Measurements from ENCODE around the gene TEKT5.

The TEKT5 gene

GRCh38 chr16:10658943-10659342 is 35.8 kb downstream of the TEKT5 start:
- Histone ChIP-seq H3K27ac (no peak overlapping the region), H3K4me3 (ENCODE audit: low read depth in 1 of 2, low read length in 1 of 2) (no peak overlapping the region), H3K27me3 (no peaks in the 10 kb centered on the region), H3K9me3 (no peaks in the 10 kb centered on the region), H3K4me1 (ENCODE audit: control insufficient read depth in 1 of 2, insufficient read depth in 1 of 2, low read depth in 1 of 2, low read length in 1 of 2) (no peaks in the 10 kb centered on the region), H3K36me3 (no peaks in the 10 kb centered on the region)
- TF ChIP-seq, protein P1, sequence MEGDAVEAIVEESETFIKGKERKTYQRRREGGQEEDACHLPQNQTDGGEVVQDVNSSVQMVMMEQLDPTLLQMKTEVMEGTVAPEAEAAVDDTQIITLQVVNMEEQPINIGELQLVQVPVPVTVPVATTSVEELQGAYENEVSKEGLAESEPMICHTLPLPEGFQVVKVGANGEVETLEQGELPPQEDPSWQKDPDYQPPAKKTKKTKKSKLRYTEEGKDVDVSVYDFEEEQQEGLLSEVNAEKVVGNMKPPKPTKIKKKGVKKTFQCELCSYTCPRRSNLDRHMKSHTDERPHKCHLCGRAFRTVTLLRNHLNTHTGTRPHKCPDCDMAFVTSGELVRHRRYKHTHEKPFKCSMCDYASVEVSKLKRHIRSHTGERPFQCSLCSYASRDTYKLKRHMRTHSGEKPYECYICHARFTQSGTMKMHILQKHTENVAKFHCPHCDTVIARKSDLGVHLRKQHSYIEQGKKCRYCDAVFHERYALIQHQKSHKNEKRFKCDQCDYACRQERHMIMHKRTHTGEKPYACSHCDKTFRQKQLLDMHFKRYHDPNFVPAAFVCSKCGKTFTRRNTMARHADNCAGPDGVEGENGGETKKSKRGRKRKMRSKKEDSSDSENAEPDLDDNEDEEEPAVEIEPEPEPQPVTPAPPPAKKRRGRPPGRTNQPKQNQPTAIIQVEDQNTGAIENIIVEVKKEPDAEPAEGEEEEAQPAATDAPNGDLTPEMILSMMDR (IDR thresholded peaks at IDR 0.05) = no peak

DNA sequence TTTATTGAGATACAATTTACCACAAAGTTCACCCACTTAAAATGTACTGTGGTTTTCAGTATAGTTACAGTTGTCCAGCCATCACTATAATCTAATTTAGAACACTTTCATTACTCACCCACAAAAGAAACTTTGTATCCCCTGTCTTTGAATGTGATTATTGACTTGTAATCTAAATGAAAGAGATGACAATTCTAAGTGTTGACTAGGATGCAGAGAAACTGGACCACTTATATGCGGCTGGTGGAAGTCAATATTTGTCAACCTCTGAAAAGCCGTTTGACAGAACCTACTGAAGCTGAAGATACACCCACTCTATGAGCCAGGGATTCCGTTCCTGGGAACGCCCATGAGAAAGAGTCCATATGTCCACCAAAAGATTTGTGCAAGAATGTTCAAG is 36.8 kb downstream of the TEKT5 start:
- Histone ChIP-seq H3K4me1 (ENCODE audit: control insufficient read depth in 1 of 2, insufficient read depth in 1 of 2, low read depth in 1 of 2, low read length in 1 of 2) (no peaks in the 10 kb centered on the region), H3K27ac (no peak overlapping the region), H3K36me3 (no peaks in the 10 kb centered on the region), H3K9me3 (no peaks in the 10 kb centered on the region), H3K27me3 (no peaks in the 10 kb centered on the region), H3K4me3 (ENCODE audit: low read depth in 1 of 2, low read length in 1 of 2) (no peak overlapping the region)
- TF ChIP-seq, protein P1 (IDR thresholded peaks at IDR 0.05) = no peak

DNA sequence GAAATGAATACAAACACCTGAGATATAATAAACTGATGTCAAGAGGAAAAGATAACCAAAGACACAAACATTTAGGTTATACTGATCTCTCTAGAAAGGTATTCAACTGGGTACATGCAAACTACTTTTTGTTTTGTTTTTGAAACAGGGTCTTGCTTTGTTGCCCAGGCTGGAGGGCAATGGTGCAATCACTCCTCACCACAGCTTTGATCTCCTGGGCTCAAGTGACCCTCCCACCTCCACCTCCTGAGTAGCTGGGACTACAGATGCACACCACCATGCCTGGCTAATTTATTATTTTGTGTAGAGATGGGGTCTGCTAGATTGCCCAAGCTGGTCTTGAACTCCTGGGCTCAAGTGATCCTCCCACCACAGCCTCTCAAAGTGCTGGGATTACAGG is 38.1 kb downstream of the TEKT5 start:
- Histone ChIP-seq H3K4me1 (ENCODE audit: control insufficient read depth in 1 of 2, insufficient read depth in 1 of 2, low read depth in 1 of 2, low read length in 1 of 2) (no peaks in the 10 kb centered on the region), H3K27me3 (no peaks in the 10 kb centered on the region), H3K36me3 (no peaks in the 10 kb centered on the region), H3K4me3 (ENCODE audit: low read depth in 1 of 2, low read length in 1 of 2) (no peak overlapping the region), H3K9me3 (no peaks in the 10 kb centered on the region), H3K27ac (no peak overlapping the region)
- TF ChIP-seq, protein P1 (IDR thresholded peaks at IDR 0.05) = no peak

DNA sequence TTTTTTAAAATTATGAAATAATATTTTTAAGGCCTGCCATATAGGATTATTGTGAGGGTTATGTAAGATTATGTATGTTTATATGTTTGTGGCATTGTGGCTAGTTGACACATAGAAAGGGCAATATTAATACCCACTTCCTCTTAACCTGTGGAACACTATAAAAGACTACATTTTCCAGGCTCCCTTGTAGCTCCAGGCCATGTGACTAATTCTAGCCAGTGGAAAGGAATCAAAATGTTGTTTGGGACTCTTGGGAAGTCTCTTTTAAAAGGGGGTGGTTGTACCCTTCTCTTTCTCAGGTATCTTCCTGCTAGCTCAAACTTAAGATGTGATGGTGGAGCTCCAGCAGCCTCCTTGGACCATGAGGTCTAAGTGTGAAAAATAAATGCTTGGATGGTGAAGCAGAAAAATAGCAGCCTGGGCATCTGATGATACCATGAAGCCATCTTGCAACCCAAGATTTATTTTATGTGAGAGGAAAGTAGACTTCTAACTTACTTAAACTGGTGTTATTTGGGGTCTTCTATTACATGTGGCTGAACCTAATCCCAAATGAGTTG is 39.2 kb downstream of the TEKT5 start:
- Histone ChIP-seq H3K27ac (no peak overlapping the region), H3K36me3 (no peaks in the 10 kb centered on the region), H3K4me3 (ENCODE audit: low read depth in 1 of 2, low read length in 1 of 2) (no peak overlapping the region), H3K27me3 (no peaks in the 10 kb centered on the region), H3K9me3 (no peaks in the 10 kb centered on the region), H3K4me1 (ENCODE audit: control insufficient read depth in 1 of 2, insufficient read depth in 1 of 2, low read depth in 1 of 2, low read length in 1 of 2) (no peaks in the 10 kb centered on the region)
- TF ChIP-seq, protein P1 (IDR thresholded peaks at IDR 0.05) = no peak

- Histone ChIP-seq H3K27ac (no peak overlapping the region), H3K36me3 (no peaks in the 10 kb centered on the region), H3K9me3 (no peaks in the 10 kb centered on the region), H3K4me1 (ENCODE audit: control insufficient read depth in 1 of 2, insufficient read depth in 1 of 2, low read depth in 1 of 2, low read length in 1 of 2) (no peaks in the 10 kb centered on the region), H3K4me3 (ENCODE audit: low read depth in 1 of 2, low read length in 1 of 2) (no peak overlapping the region), H3K27me3 (no peaks in the 10 kb centered on the region)
- TF ChIP-seq, protein P1 (IDR thresholded peaks at IDR 0.05) = no peak
Measured at GRCh38 chr16:10654592-10655414, 39.9 kb downstream of the TEKT5 start.
